Esophagus muscularis mucosa (tissue), 4 donors: Measurements from ENCODE around the gene CBFA2T2. TPM values are rescaled to one million over a fixed set of nuclear protein-coding genes. Genes with fewer than 3 reads are reported as not detected.
"Not testable (repeated sequence)": the region's sequence is repeated elsewhere in the genome, so short reads cannot be mapped to it uniquely, and the experiment has no call there.

ENCODE experiments used
- DNase-seq: peaks from one replicate; pipeline ENCODE4 v3.0.0-alpha.2; 2017; ENCODE audit errors: extremely low spot score
- H3K27ac ChIP-seq, 4 donors: fragments of 200-600 bp; sonication (generic); replicated peaks in 1 of 4; 1 replicate in 3 of 4; 2 replicates in 1 of 4; pipeline ENCODE4 v1.5.1; 2016 to 2019; ENCODE audit warnings: mild to moderate bottlenecking in 1 of 4
- H3K27me3 ChIP-seq, 4 donors: fragments of 200-600 bp; sonication (generic); one replicate each; pipeline versions ENCODE4 v1.5.1 to v1.6.0; 2016 to 2019
- H3K36me3 ChIP-seq, 4 donors: fragments of 200-600 bp; sonication (generic); one replicate each; pipeline ENCODE4 v1.5.1; 2016 to 2019
- H3K4me1 ChIP-seq, 4 donors: fragments of 200-600 bp; sonication (generic); one replicate each; pipeline ENCODE4 v1.5.1; 2016 to 2019
- H3K4me3 ChIP-seq, 4 donors: fragments of 200-600 bp; sonication (generic); 1 replicate in 2 of 4; 2 replicates in 2 of 4; pipeline ENCODE4 v1.5.1; 2016 to 2019; ENCODE audit warnings: mild to moderate bottlenecking in 4 of 4, moderate library complexity in 1 of 4
- H3K9me3 ChIP-seq, 4 donors: fragments of 200-600 bp; sonication (generic); 1 replicate in 3 of 4; 2 replicates in 1 of 4; pipeline ENCODE4 v1.5.1; 2016 to 2019
- EP300 ChIP-seq: sonication (generic); formaldehyde crosslinking; IDR thresholded peaks from one replicate; pipeline ENCODE4 v1.6.1; 2017; ENCODE audit warnings: antibody characterized with exemption
- POLR2A ChIP-seq: fragments of 450-650 bp; IDR thresholded peaks from one replicate; pipeline ENCODE4 v1.6.1; 2017; ENCODE audit warnings: antibody characterized with exemption, moderate library complexity, mild to moderate bottlenecking, low read depth
- POLR2AphosphoS5 ChIP-seq, 2 donors: sonication (generic); formaldehyde crosslinking; IDR thresholded peaks; one replicate each; pipeline ENCODE4 v1.6.1; 2017; ENCODE audit warnings: antibody characterized with exemption in 2 of 2
- WGBS: methylation state at CpG from one replicate; pipeline ENCODE4 v1.1.5; 2018; 5-methylcytosine and 5-hydroxymethylcytosine counted together
- intact Hi-C: fragments of 100-400 bp; cut with DNase I; formaldehyde crosslinking; loops from one replicate; pipeline ENCODE4 v1.15.1; 2023
- total RNA-seq, 4 donors: library from RNA; depleted of rRNA; stranded (reverse); fragments of >200 nt; gene quantifications; one replicate each; pipeline versions ENCODE4 v1.1.0 to v1.2.1, GENCODE V29; 2016
- TF ChIP-seq, protein P1 (sequence below), 3 experiments: fragments of 200-600 bp in 2 of 3; fragments of 450-650 bp in 1 of 3; sonication (generic) in 2 of 3; IDR thresholded peaks; one replicate each; pipeline ENCODE4 v1.5.1; 2017 to 2019; ENCODE audit warnings: antibody characterized with exemption in 3 of 3, mild to moderate bottlenecking in 2 of 3, moderate library complexity in 1 of 3

CBFA2T2 gene
- total RNA-seq, 4 donors from 2014 or later = 11.3 to 17.7 (median 14.6) TPM

DNA sequence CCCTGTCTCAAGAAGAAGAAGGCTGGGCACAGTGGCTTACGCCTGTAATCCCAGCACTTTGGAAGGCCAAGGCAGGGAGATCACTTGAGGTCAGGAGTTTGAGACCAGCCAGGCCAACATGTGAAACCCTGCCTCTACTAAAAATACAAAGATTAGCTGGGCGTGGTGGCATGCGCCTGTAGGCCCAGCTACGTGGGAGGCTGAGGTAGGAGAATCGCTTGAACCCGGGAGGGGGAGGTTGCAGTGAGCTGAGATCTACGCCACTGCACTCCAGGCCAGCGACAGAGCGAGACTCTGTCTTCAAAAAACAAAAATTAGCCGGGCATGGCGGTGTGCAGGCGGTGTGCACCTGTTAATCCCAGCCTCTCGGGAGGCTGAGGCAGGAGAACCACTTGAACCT lies 22.0 kb downstream of the CBFA2T2 start:
- H3K27ac ChIP-seq, H3K4me3 ChIP-seq, H3K36me3 ChIP-seq, H3K27me3 ChIP-seq, intact Hi-C loops, H3K9me3 ChIP-seq, DNase-seq: not testable (repeated sequence)
- H3K4me1 ChIP-seq = peaks cover 0 to 41% (median 14%) of the 10 kb centered on the region in 4 donors
- WGBS = 95% methylated on average over 13 of the region's 13 CpGs

DNA sequence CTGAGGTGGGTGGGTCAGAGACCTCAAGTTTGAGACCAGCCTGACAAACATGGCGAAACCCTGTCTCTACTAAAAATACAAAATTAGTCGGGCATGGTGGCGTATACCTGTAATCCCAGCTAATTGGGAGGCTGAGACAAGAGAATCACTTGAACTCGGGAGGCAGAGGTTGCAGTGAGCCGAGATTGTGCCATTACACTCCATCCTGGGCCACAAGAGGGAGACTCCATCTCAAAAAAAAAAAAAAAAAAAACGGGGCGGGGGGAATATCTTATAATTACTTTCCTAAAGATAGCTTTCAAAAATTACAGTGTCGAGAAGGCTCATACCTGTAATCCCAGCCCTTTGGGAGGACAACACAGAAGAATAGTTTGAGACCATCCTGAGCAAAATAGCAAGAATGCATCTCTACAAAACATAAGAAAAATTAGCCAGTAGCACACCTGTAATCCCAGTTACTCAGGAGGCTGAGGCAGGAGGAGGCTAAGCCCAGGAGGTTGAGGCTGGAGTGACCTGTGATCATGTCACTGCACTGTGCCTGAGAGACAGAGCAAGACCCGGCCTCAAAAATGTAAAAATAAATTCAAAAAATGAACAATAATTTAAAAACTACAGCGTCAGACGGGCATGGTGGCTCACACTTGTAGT lies 25.8 kb downstream of the CBFA2T2 start:
- TF ChIP-seq, protein P1, sequence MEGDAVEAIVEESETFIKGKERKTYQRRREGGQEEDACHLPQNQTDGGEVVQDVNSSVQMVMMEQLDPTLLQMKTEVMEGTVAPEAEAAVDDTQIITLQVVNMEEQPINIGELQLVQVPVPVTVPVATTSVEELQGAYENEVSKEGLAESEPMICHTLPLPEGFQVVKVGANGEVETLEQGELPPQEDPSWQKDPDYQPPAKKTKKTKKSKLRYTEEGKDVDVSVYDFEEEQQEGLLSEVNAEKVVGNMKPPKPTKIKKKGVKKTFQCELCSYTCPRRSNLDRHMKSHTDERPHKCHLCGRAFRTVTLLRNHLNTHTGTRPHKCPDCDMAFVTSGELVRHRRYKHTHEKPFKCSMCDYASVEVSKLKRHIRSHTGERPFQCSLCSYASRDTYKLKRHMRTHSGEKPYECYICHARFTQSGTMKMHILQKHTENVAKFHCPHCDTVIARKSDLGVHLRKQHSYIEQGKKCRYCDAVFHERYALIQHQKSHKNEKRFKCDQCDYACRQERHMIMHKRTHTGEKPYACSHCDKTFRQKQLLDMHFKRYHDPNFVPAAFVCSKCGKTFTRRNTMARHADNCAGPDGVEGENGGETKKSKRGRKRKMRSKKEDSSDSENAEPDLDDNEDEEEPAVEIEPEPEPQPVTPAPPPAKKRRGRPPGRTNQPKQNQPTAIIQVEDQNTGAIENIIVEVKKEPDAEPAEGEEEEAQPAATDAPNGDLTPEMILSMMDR (IDR thresholded peaks at IDR 0.05) = peak in 2 of 3 experiments; percentile 9 to 22
- TF ChIP-seq POLR2AphosphoS5 (IDR thresholded peaks at IDR 0.05) = no peak
- H3K27ac ChIP-seq = no peak overlapping the region
- WGBS = 90% methylated on average over 11 of the region's 11 CpGs
- no peaks in the 10 kb centered on the region for H3K9me3 ChIP-seq
- DNase-seq = no peak
- no peaks in the 10 kb centered on the region for H3K36me3 ChIP-seq
- peaks cover 0 to 40% (median 24%) of the 10 kb centered on the region in 4 donors for H3K4me1 ChIP-seq
- H3K4me3 ChIP-seq = no peak overlapping the region
- intact Hi-C loops = no loop called here
- H3K27me3 ChIP-seq = no peaks in the 10 kb centered on the region

DNA sequence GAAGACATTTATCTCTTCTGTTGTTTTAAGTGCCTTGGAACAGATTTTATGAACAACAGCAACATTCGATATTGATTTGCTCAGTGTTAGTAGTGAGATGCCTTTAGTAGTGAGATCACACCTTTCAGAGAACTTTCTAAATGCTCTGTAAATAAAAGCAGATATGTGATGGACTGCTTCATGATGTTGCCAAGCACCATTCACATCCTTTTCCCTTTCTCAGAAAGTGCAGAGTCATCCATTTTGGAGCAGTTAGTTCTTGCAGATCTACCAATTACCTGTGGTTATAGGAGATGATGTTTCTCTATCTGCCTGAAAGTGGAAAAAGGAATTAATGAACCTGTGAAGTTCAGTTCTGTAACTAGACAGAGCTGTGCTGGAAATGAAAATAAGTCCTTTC lies 27.0 kb downstream of the CBFA2T2 start:
- TF ChIP-seq POLR2AphosphoS5 (IDR thresholded peaks at IDR 0.05) = no peak
- TF ChIP-seq EP300 = no peak
- TF ChIP-seq POLR2A = no peak
- intact Hi-C loops = no loop called here

DNA sequence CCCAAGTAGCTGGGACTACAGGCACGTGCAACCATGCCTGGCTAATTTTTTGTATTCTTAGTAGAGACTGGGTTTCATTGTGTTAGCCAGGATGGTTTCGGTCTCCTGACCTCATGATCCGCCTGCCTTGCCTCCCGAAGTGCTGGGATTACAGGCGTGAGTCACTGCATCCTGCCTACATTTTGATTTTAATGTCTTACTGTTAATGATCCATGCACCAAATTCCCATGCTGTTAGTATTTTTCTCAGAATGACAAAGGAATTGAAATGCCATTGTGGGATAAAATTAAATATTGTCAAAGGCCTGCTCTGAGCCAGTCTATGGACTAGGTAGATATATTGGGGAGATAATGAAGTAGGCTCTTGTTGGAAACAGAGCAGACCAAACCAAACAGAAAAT lies 28.2 kb downstream of the CBFA2T2 start:
- Histone ChIP-seq H3K9me3 (no peaks in the 10 kb centered on the region), H3K36me3 (no peaks in the 10 kb centered on the region), H3K4me3 (no peak overlapping the region), H3K27ac (no peak overlapping the region), H3K27me3 (no peaks in the 10 kb centered on the region), H3K4me1 (peaks cover 0 to 31% (median 21%) of the 10 kb centered on the region in 4 donors)
- WGBS = 87% methylated on average over 5 of the region's 5 CpGs
- intact Hi-C loops = no loop called here
- TF ChIP-seq EP300 (no peak), POLR2AphosphoS5 (IDR thresholded peaks at IDR 0.05) (no peak), POLR2A (no peak)
- TF ChIP-seq, protein P1 (IDR thresholded peaks at IDR 0.05) = no peak
- no peak for DNase-seq

More for the DNA sequence above, 27.0 kb downstream of the CBFA2T2 start:
- 18% methylated on average over 1 of the region's 1 CpG for WGBS
- DNase-seq = no peak
- Histone ChIP-seq H3K36me3 (no peaks in the 10 kb centered on the region), H3K27me3 (no peaks in the 10 kb centered on the region), H3K4me3 (no peak overlapping the region), H3K4me1 (peaks cover 0 to 31% (median 24%) of the 10 kb centered on the region in 4 donors), H3K27ac (peak overlapping the region in 1 of 4 donors; percentile 1), H3K9me3 (no peaks in the 10 kb centered on the region)

DNA sequence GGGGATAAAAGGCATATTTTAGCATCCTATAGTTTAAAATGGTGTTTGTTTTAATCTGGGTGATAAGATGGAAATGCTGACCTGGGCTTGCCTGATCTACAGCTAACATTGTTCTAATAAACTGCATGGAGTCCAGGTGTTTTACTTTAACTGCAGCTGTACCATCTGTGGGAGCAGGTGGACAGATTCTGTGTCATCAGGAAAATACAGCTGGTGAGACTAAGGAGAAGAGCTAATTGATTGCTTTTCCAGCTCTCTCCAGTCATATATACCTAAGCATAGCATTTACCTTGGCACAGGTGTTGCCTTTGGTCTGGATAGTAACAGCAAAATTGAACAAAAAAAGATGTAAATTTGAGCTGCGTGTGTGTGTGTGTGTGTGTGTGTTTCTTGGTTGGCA lies 31.6 kb downstream of the CBFA2T2 start:
- intact Hi-C loops = no loop called here
- Histone ChIP-seq H3K27me3 (no peaks in the 10 kb centered on the region), H3K27ac (no peak overlapping the region), H3K9me3 (no peaks in the 10 kb centered on the region), H3K4me1 (peaks cover 0 to 22% (median 17%) of the 10 kb centered on the region in 4 donors), H3K36me3 (peaks cover 0 to 4% (median 0%) of the 10 kb centered on the region in 4 donors), H3K4me3 (no peak overlapping the region)
- WGBS = 43% methylated on average over 1 of the region's 1 CpG
- no peak for DNase-seq
- TF ChIP-seq, protein P1 (IDR thresholded peaks at IDR 0.05) = no peak
- TF ChIP-seq EP300 (no peak), POLR2AphosphoS5 (IDR thresholded peaks at IDR 0.05) (no peak), POLR2A (no peak)
